Ramos (cell line): ENCODE results near the gene SEMA4F.
"Not testable (repeated sequence)": the region's sequence is repeated elsewhere in the genome, so short reads cannot be mapped to it uniquely, and the experiment has no call there.

Source experiments
- in situ Hi-C: fragments of 300-500 bp; cut with MboI; formaldehyde crosslinking; loops from one replicate; pipeline ENCODE4 v1.14.3; 2022; ENCODE audit warnings: low sequenced_read_pairs; ENCODE audit not compliant: unreplicated experiment

Gene SEMA4F

GRCh38 chr2:74653985-74654882 is at the start of gene SEMA4F:
TSS of gene SEMA4F (plus strand) at chr2:74654247. CDS start at chr2:74654377, 130 bp downstream.
- in situ Hi-C loops, result no loop called here

- in situ Hi-C loops, result no loop called here
Measured at GRCh38 chr2:74606927-74607326, 47.1 kb upstream of the SEMA4F start.

- in situ Hi-C loops, result no loop called here
Measured at GRCh38 chr2:74617122-74617521, 36.9 kb upstream of the SEMA4F start.

- in situ Hi-C loops, result no loop called here
Measured at GRCh38 chr2:74618410-74619083, 35.5 kb upstream of the SEMA4F start.

- in situ Hi-C loops, result no loop called here
Measured at GRCh38 chr2:74619651-74620297, 34.3 kb upstream of the SEMA4F start.

- in situ Hi-C loops, result no loop called here
Measured at GRCh38 chr2:74620671-74621070, 33.4 kb upstream of the SEMA4F start.

- in situ Hi-C loops, result no loop called here
Measured at GRCh38 chr2:74625658-74626425, 28.2 kb upstream of the SEMA4F start.

GRCh38 chr2:74628538-74629105 is 25.4 kb upstream of the SEMA4F start:
- in situ Hi-C loops, result no loop called here

- in situ Hi-C loops, result not testable (repeated sequence)
Measured at GRCh38 chr2:74630454-74630853, 23.6 kb upstream of the SEMA4F start.

GRCh38 chr2:74632209-74632938 is 21.7 kb upstream of the SEMA4F start:
- in situ Hi-C loops, result no loop called here

- in situ Hi-C loops, result no loop called here
Measured at GRCh38 chr2:74632939-74633312, 21.1 kb upstream of the SEMA4F start.

GRCh38 chr2:74639550-74639949 is 14.5 kb upstream of the SEMA4F start:
- in situ Hi-C loops, result no loop called here

GRCh38 chr2:74645344-74645743 is 8.7 kb upstream of the SEMA4F start:
- in situ Hi-C loops, result no loop called here

GRCh38 chr2:74646201-74646600 is 7.8 kb upstream of the SEMA4F start:
- in situ Hi-C loops, result no loop called here

- in situ Hi-C loops, result no loop called here
Measured at GRCh38 chr2:74646834-74647482, 7.1 kb upstream of the SEMA4F start.

GRCh38 chr2:74648009-74648443 is 6.0 kb upstream of the SEMA4F start, which contains the start of gene M1AP:
TSS of gene M1AP (minus strand) at chr2:74648330. CDS start at chr2:74640275, 8,055 bp downstream.
- in situ Hi-C loops, result no loop called here

GRCh38 chr2:74653589-74653984 is 460 bp upstream of the SEMA4F start:
- in situ Hi-C loops, result no loop called here

- in situ Hi-C loops, result no loop called here
Measured at GRCh38 chr2:74655579-74655978, 1.5 kb downstream of the SEMA4F start.

GRCh38 chr2:74658516-74658915 is 4.5 kb downstream of the SEMA4F start:
- in situ Hi-C loops, result no loop called here
